NT2/D1 (cell line): Measurements from ENCODE around the gene KRTAP10-7.

ENCODE experiments used
- SUZ12 ChIP-seq: IDR thresholded peaks from 2 replicates; pipeline ENCODE4 v1.6.1; 2011; ENCODE audit not compliant: insufficient read length, insufficient read depth; ENCODE audit errors: extremely low read depth
- YY1 ChIP-seq: IDR thresholded peaks from 2 replicates; pipeline ENCODE4 v1.6.1; 2011; ENCODE audit not compliant: insufficient read length, insufficient read depth
- ZNF274 ChIP-seq: IDR thresholded peaks from 2 replicates; pipeline ENCODE4 v1.6.1; 2011; ENCODE audit warnings: mild to moderate bottlenecking, low read depth, low read length

- TF ChIP-seq ZNF274: no peak
- TF ChIP-seq YY1: no peak
- TF ChIP-seq SUZ12: no peak
These were observed 44.5 kb downstream of the KRTAP10-7 start for GRCh38 chr21:44644878-44645277.
